ENCODE results near the gene CRTC3.

DNA sequence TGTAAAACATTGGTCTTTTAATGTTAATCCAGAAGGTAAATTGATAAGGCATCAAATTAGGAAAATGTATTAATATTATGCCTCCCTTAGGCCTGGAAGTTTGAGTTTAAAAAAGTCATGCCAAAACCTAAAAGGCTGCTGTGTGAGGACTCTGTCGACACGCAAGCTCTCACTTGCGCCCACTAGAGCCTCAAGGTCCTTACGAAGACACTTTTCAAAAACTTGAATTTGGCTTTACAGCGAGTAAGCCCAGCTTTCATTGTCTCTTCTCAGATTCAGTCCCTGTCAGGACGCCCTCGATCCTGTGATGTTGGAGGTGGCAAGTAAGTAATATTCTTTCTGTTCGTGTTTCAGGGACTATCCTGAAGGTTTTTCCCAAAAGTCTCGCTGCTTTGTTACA, 89.7 kb downstream of the CRTC3 start:
- TF ChIP-seq POLR2A (IDR thresholded peaks at IDR 0.05) (no peak), CTCF (IDR thresholded peaks at IDR 0.05) (no peak)
